HEK293 (cell line): ENCODE results near the gene GALK1.

Source experiments
- CTCF ChIA-PET: fragments of 350-600 bp; formaldehyde crosslinking; extraction: SDS; loops from one replicate; lab custom pipeline; 2021; ENCODE audit warnings: antibody characterized with exemption; lab: Yijun Ruan, JAX
- POLR2A ChIA-PET: fragments of 300-600 bp; formaldehyde crosslinking; extraction: SDS; loops from one replicate; lab custom pipeline; 2020; ENCODE audit warnings: antibody characterized with exemption, inconsistent platforms; lab: Yijun Ruan, JAX
- H3K27ac ChIP-seq: fragments of 200-500 bp; sonication (Bioruptor generic); 2 replicates; pipeline ENCODE4 v1.5.1; 2014; ENCODE audit warnings: low read depth, low read length, control low read depth, inconsistent platforms; ENCODE audit errors: extremely low read depth
- H3K36me3 ChIP-seq, 2 experiments: fragments of 200-500 bp in 1 of 2; sonication (Bioruptor generic) in 1 of 2; 1 replicate in 1 of 2; 2 replicates in 1 of 2; pipeline ENCODE4 v1.5.1; 2014 to 2017; ENCODE audit warnings: inconsistent platforms in 2 of 2, low read length in 2 of 2; ENCODE audit not compliant: control insufficient read depth in 2 of 2, insufficient read depth in 1 of 2
- H3K4me1 ChIP-seq: fragments of 200-500 bp; sonication (Bioruptor generic); 2 replicates; pipeline ENCODE4 v1.5.1; 2014; ENCODE audit warnings: mild to moderate bottlenecking, low read length, inconsistent platforms; ENCODE audit not compliant: control insufficient read depth, insufficient read depth
- H3K4me3 ChIP-seq: 2 replicates; pipeline ENCODE4 v1.5.1; 2011; ENCODE audit warnings: low read depth, mild to moderate bottlenecking, control low read depth, low read length, moderate library complexity
- H3K9me3 ChIP-seq: fragments of 200-500 bp; sonication (Bioruptor generic); 2 replicates; pipeline ENCODE4 v1.5.1; 2014; ENCODE audit warnings: low read depth, low read length, inconsistent platforms; ENCODE audit not compliant: control insufficient read depth, insufficient read depth
- INSM2 ChIP-seq: fragments of 450-650 bp; formaldehyde crosslinking; IDR thresholded peaks from 2 replicates; pipeline ENCODE4 v1.5.1; 2016; ENCODE audit warnings: missing biosample characterization, missing genetic modification characterization
- KLF8 ChIP-seq: fragments of 450-650 bp; formaldehyde crosslinking; IDR thresholded peaks from 2 replicates; pipeline ENCODE4 v1.5.1; 2016; ENCODE audit warnings: missing biosample characterization, missing genetic modification characterization
- PBX3 ChIP-seq: sonication (generic); formaldehyde crosslinking; IDR thresholded peaks from 2 replicates; pipeline ENCODE4 v1.8.1; 2022; ENCODE audit warnings: mild to moderate bottlenecking, moderate library complexity, missing genetic modification reagents
- REPIN1 ChIP-seq: fragments of 450-650 bp; formaldehyde crosslinking; IDR thresholded peaks from 2 replicates; pipeline ENCODE4 v1.5.1; 2017; ENCODE audit warnings: missing biosample characterization, missing genetic modification characterization, low read depth
- ZBTB44 ChIP-seq: fragments of 450-650 bp; IDR thresholded peaks from 2 replicates; pipeline ENCODE4 v1.5.1; 2018; ENCODE audit warnings: missing biosample characterization, mild to moderate bottlenecking, missing genetic modification characterization
- ZNF239 ChIP-seq: fragments of 450-650 bp; formaldehyde crosslinking; IDR thresholded peaks from 2 replicates; pipeline ENCODE4 v1.5.1; 2016; ENCODE audit warnings: missing biosample characterization, missing genetic modification characterization
- ZNF24 ChIP-seq: fragments of 450-650 bp; formaldehyde crosslinking; IDR thresholded peaks from 2 replicates; pipeline ENCODE4 v1.5.1; 2016; ENCODE audit warnings: missing biosample characterization, missing genetic modification characterization
- ZNF274 ChIP-seq, 2 experiments: fragments of 200-500 bp in 1 of 2; fragments of 450-650 bp in 1 of 2; sonication (Bioruptor generic) in 1 of 2; formaldehyde crosslinking in 1 of 2; IDR thresholded peaks; 2 replicates each; pipeline versions ENCODE4 v1.5.1 to v1.6.1; 2014 to 2016; ENCODE audit warnings: borderline replicate concordance in 1 of 2, inconsistent platforms in 1 of 2, low read length in 1 of 2, missing biosample characterization in 1 of 2, missing genetic modification characterization in 1 of 2
- ZNF280C ChIP-seq: fragments of 450-650 bp; formaldehyde crosslinking; IDR thresholded peaks from 2 replicates; pipeline ENCODE4 v1.5.1; 2016; ENCODE audit warnings: missing biosample characterization, missing genetic modification characterization
- ZNF354C ChIP-seq: fragments of 450-650 bp; formaldehyde crosslinking; IDR thresholded peaks from 2 replicates; pipeline ENCODE4 v1.5.1; 2016; ENCODE audit warnings: missing biosample characterization, missing genetic modification characterization, low read depth, borderline replicate concordance
- ZNF488 ChIP-seq: fragments of 450-650 bp; formaldehyde crosslinking; IDR thresholded peaks from 2 replicates; pipeline ENCODE4 v1.5.1; 2016; ENCODE audit warnings: missing biosample characterization, missing genetic modification characterization
- ZNF571 ChIP-seq: fragments of 450-650 bp; formaldehyde crosslinking; IDR thresholded peaks from 2 replicates; pipeline ENCODE4 v1.5.0; 2017; ENCODE audit warnings: missing biosample characterization, missing genetic modification characterization
- ZNF629 ChIP-seq: fragments of 450-650 bp; formaldehyde crosslinking; IDR thresholded peaks from 2 replicates; pipeline ENCODE4 v1.5.1; 2017; ENCODE audit warnings: missing biosample characterization, missing genetic modification characterization
- ZNF837 ChIP-seq: fragments of 450-650 bp; formaldehyde crosslinking; IDR thresholded peaks from 2 replicates; pipeline ENCODE4 v1.5.1; 2016; ENCODE audit warnings: missing biosample characterization, missing genetic modification characterization
- ZNF843 ChIP-seq: fragments of 450-650 bp; formaldehyde crosslinking; IDR thresholded peaks from 2 replicates; pipeline ENCODE4 v1.5.1; 2016; ENCODE audit warnings: missing biosample characterization, missing genetic modification characterization
- ZSCAN16 ChIP-seq: fragments of 450-650 bp; formaldehyde crosslinking; IDR thresholded peaks from 2 replicates; pipeline ENCODE4 v1.5.1; 2016; ENCODE audit warnings: missing biosample characterization, missing genetic modification characterization

The GALK1 gene

GRCh38 chr17:75740215-75740614 is 24.8 kb downstream of the GALK1 start:
- Histone ChIP-seq H3K27ac (no peak overlapping the region), H3K4me1 (no peaks in the 10 kb centered on the region), H3K36me3 (no peaks in the 10 kb centered on the region), H3K9me3 (no peaks in the 10 kb centered on the region), H3K4me3 (no peak overlapping the region)
- TF ChIP-seq ZNF354C (tag by site-specific recombination) (no peak), ZNF629 (tag by site-specific recombination) (no peak), ZNF24 (tag by site-specific recombination) (no peak), INSM2 (no peak), ZNF837 (tag by site-specific recombination) (no peak), REPIN1 (tag by site-specific recombination) (no peak), ZNF488 (no peak)
- CTCF ChIA-PET = interaction anchor here (0.7 to 8.8 kb wide), 4 partner anchors 9 to 139 kb away, joined by 3 to 106 read pairs (median 3); no protein-coding TSS in a partner anchor
- POLR2A ChIA-PET = no interaction called here

- POLR2A ChIA-PET = no interaction called here
- TF ChIP-seq ZNF274 (IDR thresholded peaks at IDR 0.05; ENCODE audit: low read length) (no peak), ZNF274 (tag by site-specific recombination; IDR thresholded peaks at IDR 0.05; ENCODE audit: borderline replicate concordance) (no peak), ZBTB44 (tag by site-specific recombination) (no peak), PBX3 (CRISPR knock-in tag) (no peak)
- TF ChIP-seq, all 188 proteins: peak for 0
- CTCF ChIA-PET = interaction anchor here (0.7 to 8.8 kb wide), 4 partner anchors 9 to 138 kb away, joined by 3 to 106 read pairs (median 3); no protein-coding TSS in a partner anchor
- H3K27ac ChIP-seq = no peak overlapping the region
- no peak overlapping the region for H3K4me3 ChIP-seq
- H3K9me3 ChIP-seq = no peaks in the 10 kb centered on the region
- no peaks in the 10 kb centered on the region for H3K36me3 ChIP-seq
- no peaks in the 10 kb centered on the region for H3K4me1 ChIP-seq
These were observed 25.2 kb downstream of the GALK1 start for GRCh38 chr17:75739801-75740200.

GRCh38 chr17:75739174-75739573 is 25.8 kb downstream of the GALK1 start:
- ChIA-PET POLR2A (interaction anchor here (0.8 to 1.3 kb wide), 3 partner anchors 13 to 30 kb away, joined by 3 to 7 read pairs (median 3); partner anchors contain the start of gene GALK1), CTCF (interaction anchor here (0.7 to 8.8 kb wide), 5 partner anchors 8 to 138 kb away, joined by 3 to 106 read pairs (median 5); partner anchors contain the start of gene SMIM5)
- no peaks in the 10 kb centered on the region for H3K36me3 ChIP-seq
- TF ChIP-seq ZNF843 (tag by site-specific recombination) = no peak
- no peak for TF ChIP-seq KLF8 (tag by site-specific recombination)
- no peak for TF ChIP-seq ZNF571
- TF ChIP-seq ZNF239 = peak; percentile 80; the same call in 1 of the 2 replicates
- no peak for TF ChIP-seq ZNF280C
- no peak for TF ChIP-seq ZSCAN16 (tag by site-specific recombination)
- H3K9me3 ChIP-seq = no peaks in the 10 kb centered on the region
- H3K4me3 ChIP-seq = no peak overlapping the region
- no peaks in the 10 kb centered on the region for H3K4me1 ChIP-seq
- no peak overlapping the region for H3K27ac ChIP-seq
